Metanephros (tissue), 2 donors: ENCODE results near the gene C12orf76. TPM values are rescaled to one million over a fixed set of nuclear protein-coding genes. Genes with fewer than 3 reads are reported as not detected.

Experiments used
- small RNA-seq: library from RNA; depleted of rRNA; stranded (forward); fragments of <200 nt; gene quantifications from one replicate; pipeline ENCODE3, GENCODE V24; 2014; ENCODE audit warnings: low replicate concordance
- total RNA-seq: library from RNA; depleted of rRNA; stranded (reverse); fragments of >200 nt; gene quantifications from one replicate; pipeline ENCODE4 v1.2.3, GENCODE V29; 2014

The C12orf76 gene
- total RNA-seq = 23.6 TPM

DNA sequence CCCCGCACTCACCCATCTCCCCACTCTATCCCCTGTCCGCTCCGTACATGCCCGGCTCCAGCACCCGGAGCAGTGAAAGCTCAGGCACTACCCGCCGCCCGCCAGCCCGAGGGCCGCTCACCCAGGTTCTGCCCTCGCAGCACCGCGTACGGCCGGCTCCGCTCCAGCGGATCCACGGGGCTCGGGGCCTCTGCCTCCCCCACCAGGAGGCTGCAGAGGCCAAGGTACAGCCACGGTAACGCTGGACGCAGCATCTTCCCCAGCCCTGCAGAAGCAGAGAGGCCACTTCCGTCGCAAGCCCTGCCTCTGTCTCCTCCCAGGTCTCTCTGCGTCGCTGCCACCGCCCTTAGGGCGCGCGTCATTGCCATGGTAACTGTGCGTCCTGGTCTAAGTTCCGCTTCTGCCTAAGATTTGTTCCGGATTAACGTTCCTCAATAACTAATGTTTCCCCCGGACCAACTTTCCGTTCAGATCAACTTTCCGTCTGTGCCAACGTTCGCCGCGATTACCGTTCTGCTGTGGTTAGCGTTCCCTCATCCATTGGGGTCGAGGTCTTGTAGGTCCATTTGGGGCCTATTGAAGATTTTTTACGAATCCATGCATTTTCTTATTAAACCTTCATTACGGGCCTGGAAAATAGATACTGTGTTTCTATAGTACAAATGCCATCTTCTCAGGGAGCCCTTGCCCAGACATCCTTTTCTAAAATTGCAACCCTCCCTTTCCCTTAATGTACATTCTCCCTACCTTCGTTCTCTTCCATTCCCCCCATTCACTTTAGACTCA lies at the start of gene C12orf76:
C12orf76 (minus strand) TSS at position 281 of the 786 bp plus-strand sequence; CDS start at position 254, 27 bp downstream.

GRCh38 chr12:109998904-109999648 lies 49.2 kb downstream of the C12orf76 start, which contains the start of gene ANKRD13A:
ANKRD13A (plus strand) TSS chr12:109999430; CDS start chr12:109999689, 259 bp downstream.

DNA sequence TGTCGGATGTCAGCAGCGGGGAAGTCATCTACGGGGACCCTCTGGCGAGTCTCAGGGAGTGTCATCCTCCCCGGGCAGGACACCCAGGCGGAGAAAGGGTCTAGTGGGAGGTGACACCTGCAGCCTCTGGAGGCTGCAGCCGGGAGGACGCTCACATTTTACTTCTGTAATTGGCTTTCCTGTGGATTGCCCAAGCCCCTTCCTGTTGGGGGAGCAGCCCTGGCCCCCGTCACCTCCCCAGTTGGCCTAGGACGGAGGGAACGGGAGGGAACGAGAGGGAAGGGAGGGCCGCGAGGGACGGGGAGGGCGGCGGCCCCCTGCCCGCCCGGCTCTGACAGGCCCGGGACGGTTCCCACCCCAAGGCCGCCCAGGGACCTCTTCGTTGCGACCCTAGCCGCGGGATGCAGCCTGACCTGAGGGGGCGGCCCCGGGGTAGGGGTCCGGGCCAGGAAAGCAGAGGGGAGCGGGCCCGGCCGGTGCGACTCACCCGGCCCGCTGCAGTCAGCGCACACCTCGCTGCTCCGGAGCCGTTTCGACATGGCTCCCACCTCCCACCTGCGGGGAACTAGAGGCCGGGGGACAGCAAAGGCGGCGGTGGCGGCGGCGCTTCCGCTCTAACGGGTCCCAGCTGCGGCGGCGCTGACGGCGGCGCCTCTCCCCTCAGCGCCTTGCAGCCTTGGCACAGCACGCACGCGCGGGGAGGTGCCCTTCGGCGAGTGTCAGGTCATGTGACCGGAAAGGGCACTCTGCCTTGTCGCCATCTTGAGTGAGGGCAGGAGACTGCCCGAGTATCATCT lies 52.4 kb downstream of the C12orf76 start, which contains the start of gene GIT2:
GIT2 (minus strand) TSS at position 683 of the 797 bp plus-strand sequence; CDS start at position 539, 144 bp downstream.

Small RNAs within 50 kb of the gene (small RNA-seq; reads per million reads assigned to genes)
- gene AC007546.2 = not detected

Other genes starting within 250 kb of the C12orf76 start
- 13.9 TPM for gene TRPV4, start 215.1 kb downstream of the C12orf76 start, total RNA-seq
- 37.0 TPM for gene GLTP, start 168.0 kb downstream of the C12orf76 start, total RNA-seq
- 13.8 TPM for gene TCHP, start 148.2 kb downstream of the C12orf76 start, total RNA-seq
- gene GIT2, start 52.2 kb downstream of the C12orf76 start, total RNA-seq = 48.7 TPM
- 45.1 TPM for gene ANKRD13A, start 49.1 kb downstream of the C12orf76 start, total RNA-seq
- gene IFT81, start 75.8 kb upstream of the C12orf76 start, total RNA-seq = 15.4 TPM
- 174 TPM for gene ATP2A2, start 232.7 kb upstream of the C12orf76 start, total RNA-seq